H9 (cell line): ENCODE data around the gene C11orf16. TPM values are rescaled to one million over a fixed set of nuclear protein-coding genes. Genes with fewer than 3 reads are reported as not detected.

Source experiments
- DNase-seq: peaks from one replicate; pipeline ENCODE4 v3.0.0-alpha.2; 2017
- H2AFZ ChIP-seq: one replicate; pipeline ENCODE4 v1.6.1; 2013; ENCODE audit warnings: mild to moderate bottlenecking, low read length, control low read depth, moderate library complexity
- H2AK5ac ChIP-seq: 2 replicates; pipeline ENCODE4 v1.6.1; 2013; ENCODE audit warnings: low read length, control low read depth, mixed read lengths; ENCODE audit not compliant: insufficient read length
- H2BK120ac ChIP-seq: one replicate; pipeline ENCODE4 v1.6.1; 2013; ENCODE audit warnings: low read depth, mild to moderate bottlenecking, low read length, control low read depth, inconsistent platforms; ENCODE audit not compliant: poor library complexity, severe bottlenecking
- H2BK12ac ChIP-seq: 2 replicates; pipeline ENCODE4 v1.6.1; 2013; ENCODE audit warnings: low read length, control low read depth, mixed read lengths, low read depth; ENCODE audit not compliant: insufficient read length
- H2BK15ac ChIP-seq: 2 replicates; pipeline ENCODE4 v1.6.1; 2013; ENCODE audit warnings: low read depth, low read length, control low read depth
- H2BK20ac ChIP-seq: one replicate; pipeline ENCODE4 v1.6.1; 2013; ENCODE audit warnings: low read depth, mild to moderate bottlenecking, low read length, control low read depth, inconsistent platforms; ENCODE audit not compliant: poor library complexity, severe bottlenecking
- H2BK5ac ChIP-seq: 2 replicates; pipeline ENCODE4 v1.6.1; 2013; ENCODE audit warnings: low read length, control low read depth, mixed read lengths; ENCODE audit not compliant: insufficient read length
- H3K14ac ChIP-seq: 2 replicates; pipeline ENCODE4 v1.6.1; 2013; ENCODE audit warnings: low read length, control low read depth; ENCODE audit not compliant: insufficient read depth
- H3K18ac ChIP-seq: 2 replicates; pipeline ENCODE4 v1.6.1; 2013; ENCODE audit warnings: low read depth, mild to moderate bottlenecking, mixed read lengths, low read length, control low read depth; ENCODE audit not compliant: insufficient read length
- H3K23ac ChIP-seq: 2 replicates; pipeline ENCODE4 v1.6.1; 2013; ENCODE audit warnings: low read length, control low read depth, mixed read lengths, low read depth; ENCODE audit not compliant: insufficient read length
- H3K23me2 ChIP-seq: 2 replicates; pipeline ENCODE4 v1.6.1; 2013; ENCODE audit warnings: low read depth, mild to moderate bottlenecking, mixed read lengths, low read length, control low read depth; ENCODE audit not compliant: insufficient read length, poor library complexity, severe bottlenecking
- H3K27ac ChIP-seq: 2 replicates; pipeline ENCODE4 v1.5.1; 2013; ENCODE audit warnings: low read length, control low read depth, mixed read lengths, low read depth; ENCODE audit not compliant: insufficient read length
- H3K27me3 ChIP-seq: 2 replicates; pipeline ENCODE4 v1.6.1; 2013; ENCODE audit warnings: low read length, control low read depth, inconsistent platforms; ENCODE audit not compliant: insufficient read depth
- H3K4ac ChIP-seq: 2 replicates; pipeline ENCODE4 v1.6.1; 2013; ENCODE audit warnings: low read depth, mild to moderate bottlenecking, control low read depth, inconsistent platforms, low read length, moderate library complexity
- H3K4me1 ChIP-seq: 2 replicates; pipeline ENCODE4 v1.6.1; 2013; ENCODE audit warnings: low read length, control low read depth, inconsistent platforms; ENCODE audit not compliant: insufficient read depth
- H3K4me2 ChIP-seq: 2 replicates; pipeline ENCODE4 v1.6.1; 2013; ENCODE audit warnings: low read length, control low read depth, mixed read lengths; ENCODE audit not compliant: insufficient read length, insufficient read depth
- H3K56ac ChIP-seq: 2 replicates; pipeline ENCODE4 v1.6.1; 2013; ENCODE audit warnings: low read depth, mild to moderate bottlenecking, mixed read lengths, low read length, control low read depth; ENCODE audit not compliant: insufficient read length
- H3K79me1 ChIP-seq: 2 replicates; pipeline ENCODE4 v1.6.1; 2013; ENCODE audit warnings: low read depth, mild to moderate bottlenecking, moderate library complexity, low read length, control low read depth, inconsistent platforms; ENCODE audit not compliant: insufficient read depth, poor library complexity, severe bottlenecking
- H3K79me2 ChIP-seq: 2 replicates; pipeline ENCODE4 v1.6.1; 2013; ENCODE audit warnings: low read length, control low read depth, inconsistent platforms; ENCODE audit not compliant: insufficient read depth
- H3K9ac ChIP-seq: 2 replicates; pipeline ENCODE4 v1.6.1; 2013; ENCODE audit warnings: low read length, control low read depth, mixed read lengths; ENCODE audit not compliant: insufficient read length; ENCODE audit errors: extremely low read depth
- H3K9me3 ChIP-seq: one replicate; pipeline ENCODE4 v1.6.1; 2013; ENCODE audit warnings: low read depth, low read length, inconsistent platforms; ENCODE audit not compliant: control insufficient read depth
- H3T11ph ChIP-seq: one replicate; pipeline ENCODE4 v1.6.1; 2013; ENCODE audit warnings: mild to moderate bottlenecking, low read length, control low read depth, inconsistent platforms
- H4K20me1 ChIP-seq: one replicate; pipeline ENCODE4 v1.6.1; 2013; ENCODE audit not compliant: control insufficient read depth, insufficient read length, insufficient read depth
- H4K5ac ChIP-seq: 2 replicates; pipeline ENCODE4 v1.6.1; 2013; ENCODE audit warnings: low read depth, mild to moderate bottlenecking, mixed read lengths, low read length, control low read depth; ENCODE audit not compliant: insufficient read length
- H4K8ac ChIP-seq: replicated peaks from 2 replicates; pipeline ENCODE4 v1.6.1; 2013; ENCODE audit warnings: low read length, control low read depth, mixed read lengths, low read depth; ENCODE audit not compliant: insufficient read length
- H4K91ac ChIP-seq: 2 replicates; pipeline ENCODE4 v1.6.1; 2013; ENCODE audit warnings: low read depth, mild to moderate bottlenecking, moderate library complexity, mixed read lengths, low read length, control low read depth; ENCODE audit not compliant: insufficient read length
- H3K27ac Mint-ChIP-seq, 3 experiments: 2 replicates in 2 of 3; 3 replicates in 1 of 3; pipeline ENCODE4 v1.8.0; 2020 to 2021; ENCODE audit warnings: mixed read lengths in 3 of 3, mild to moderate bottlenecking in 1 of 3, moderate library complexity in 1 of 3
- H3K27me3 Mint-ChIP-seq: 2 replicates; pipeline ENCODE4 v1.8.0; 2021; ENCODE audit warnings: low read depth, mild to moderate bottlenecking, moderate library complexity, mixed read lengths
- H3K36me3 Mint-ChIP-seq, 3 experiments: 2 replicates in 2 of 3; 3 replicates in 1 of 3; pipeline ENCODE4 v1.8.0; 2020 to 2021; ENCODE audit warnings: low read depth in 3 of 3, mixed read lengths in 3 of 3; ENCODE audit not compliant: insufficient read depth in 1 of 3
- H3K4me1 Mint-ChIP-seq, 2 experiments: 2 replicates each; pipeline ENCODE4 v1.8.0; 2020; ENCODE audit warnings: mixed read lengths in 2 of 2
- H3K4me3 Mint-ChIP-seq, 2 experiments: 2 replicates in 1 of 2; 3 replicates in 1 of 2; pipeline ENCODE4 v1.8.0; 2020 to 2021; ENCODE audit warnings: mild to moderate bottlenecking in 2 of 2, mixed read lengths in 2 of 2, moderate library complexity in 1 of 2
- H3K9me3 Mint-ChIP-seq, 2 experiments: 2 replicates in 1 of 2; 3 replicates in 1 of 2; pipeline ENCODE4 v1.8.0; 2020; ENCODE audit warnings: mild to moderate bottlenecking in 2 of 2, mixed read lengths in 2 of 2, moderate library complexity in 1 of 2
- WGBS: extraction: QIAGEN DNeasy Blood & Tissue Kit; methylation state at CpG from one replicate; pipeline ENCODE4 v1.1.7; 2013; ENCODE audit warnings: missing lambda C conversion rate, low lambda C conversion rate, mixed read lengths; ENCODE audit not compliant: insufficient read length; ENCODE audit errors: extremely low coverage; 5-methylcytosine and 5-hydroxymethylcytosine counted together
- total RNA-seq: library from RNA; stranded (reverse); gene quantifications from 2 replicates; pipeline ENCODE4 v1.2.1, GENCODE V29; 2021
- TF ChIP-seq, protein P1 (sequence below): fragments of 200-600 bp; sonication (generic); conservative IDR thresholded peaks from 3 replicates; pipeline ENCODE4 v1.8.0; 2021; ENCODE audit warnings: antibody characterized with exemption, mild to moderate bottlenecking

The C11orf16 gene
- total RNA-seq, 1 experiment from 2014 or later, result 0.15 TPM

DNA sequence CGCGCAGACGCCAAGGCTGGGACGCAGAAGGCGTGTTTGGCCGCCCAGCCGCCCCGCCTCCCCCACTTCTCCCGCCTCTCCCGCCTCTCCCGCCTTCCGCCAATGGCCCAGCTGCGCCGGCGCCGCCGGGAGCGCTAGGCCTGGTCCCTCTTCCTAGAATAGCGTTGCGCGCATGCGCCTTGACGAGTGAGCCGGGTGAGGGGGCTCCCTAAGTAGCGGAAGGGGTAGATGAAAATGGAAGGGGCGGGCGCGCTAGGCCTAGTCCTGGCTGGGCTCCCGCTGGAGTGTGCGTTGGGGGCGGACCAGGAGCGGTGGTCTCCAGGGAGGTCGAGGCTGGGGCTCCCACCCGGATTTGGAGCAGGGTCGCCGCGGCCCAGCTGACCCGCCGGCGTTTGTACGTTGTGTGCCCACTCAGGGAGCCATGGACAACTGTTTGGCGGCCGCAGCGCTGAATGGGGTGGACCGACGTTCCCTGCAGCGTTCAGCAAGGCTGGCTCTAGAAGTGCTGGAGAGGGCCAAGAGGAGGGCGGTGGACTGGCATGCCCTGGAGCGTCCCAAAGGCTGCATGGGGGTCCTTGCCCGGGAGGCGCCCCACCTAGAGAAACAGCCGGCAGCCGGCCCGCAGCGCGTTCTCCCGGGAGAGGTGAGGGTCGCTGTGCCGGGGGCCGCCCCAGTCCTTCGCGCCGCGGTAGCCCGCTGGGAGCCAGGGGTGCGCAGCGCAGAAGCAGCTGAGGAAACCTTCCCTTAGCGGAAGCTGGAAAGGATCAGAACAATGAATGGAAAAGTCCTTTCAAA is 21.5 kb downstream of the C11orf16 start, which contains the start of gene AKIP1:
Gene AKIP1 (plus strand): TSS at position 161 of the 795 bp plus-strand sequence. CDS start 261 bp downstream, at position 422.
- Mint-ChIP-seq H3K4me3 (peak within 1 kb of the TSS; percentile 82 to 93), H3K4me1 (peaks cover 21 to 26% of the 10 kb centered on the region in 2 experiments), H3K27ac (peak within 1 kb of the TSS; percentile 78 to 98 (median 87); a peak in 4 of 7 replicates), H3K36me3 (peaks cover 7 to 21% (median 14%) of the 10 kb centered on the region in 3 experiments), H3K27me3 (peaks cover 30% of the 10 kb centered on the region), H3K9me3 (no peaks in the 10 kb centered on the region)
- no CpG with 5 or more reads among the region's 68 CpGs for WGBS
- Histone ChIP-seq H2BK120ac (no peak within 1 kb of the TSS), H2BK15ac (no peak within 1 kb of the TSS), H3K23me2 (peaks cover 6% of the 10 kb centered on the region), H3K4ac (no peak within 1 kb of the TSS), H3T11ph (no peak within 1 kb of the TSS), H2BK20ac (no peak within 1 kb of the TSS), H2BK5ac (no peak within 1 kb of the TSS), H2AFZ (no peak within 1 kb of the TSS), H4K5ac (no peak within 1 kb of the TSS), H3K79me2 (no peaks in the 10 kb centered on the region; the same call in 1 of the 2 replicates), H3K9ac (peak within 1 kb of the TSS; percentile 43), H3K9me3 (no peaks in the 10 kb centered on the region), H3K4me1 (peaks cover 4% of the 10 kb centered on the region; the same call in 1 of the 2 replicates), H3K27ac (no peak within 1 kb of the TSS), H2BK12ac (no peak within 1 kb of the TSS), H3K18ac (no peak within 1 kb of the TSS), H3K4me2 (peak within 1 kb of the TSS; percentile 83), H2AK5ac (no peak within 1 kb of the TSS), H4K8ac (no peak within 1 kb of the TSS), H3K56ac (no peak within 1 kb of the TSS), H3K27me3 (no peaks in the 10 kb centered on the region; the same call in 1 of the 2 replicates), H3K23ac (no peak within 1 kb of the TSS), H3K14ac (peak within 1 kb of the TSS; percentile 62), H4K91ac (no peak within 1 kb of the TSS), H4K20me1 (no peaks in the 10 kb centered on the region), H3K79me1 (no peaks in the 10 kb centered on the region)
- DNase-seq, result peak; percentile 98
- TF ChIP-seq, protein P1, sequence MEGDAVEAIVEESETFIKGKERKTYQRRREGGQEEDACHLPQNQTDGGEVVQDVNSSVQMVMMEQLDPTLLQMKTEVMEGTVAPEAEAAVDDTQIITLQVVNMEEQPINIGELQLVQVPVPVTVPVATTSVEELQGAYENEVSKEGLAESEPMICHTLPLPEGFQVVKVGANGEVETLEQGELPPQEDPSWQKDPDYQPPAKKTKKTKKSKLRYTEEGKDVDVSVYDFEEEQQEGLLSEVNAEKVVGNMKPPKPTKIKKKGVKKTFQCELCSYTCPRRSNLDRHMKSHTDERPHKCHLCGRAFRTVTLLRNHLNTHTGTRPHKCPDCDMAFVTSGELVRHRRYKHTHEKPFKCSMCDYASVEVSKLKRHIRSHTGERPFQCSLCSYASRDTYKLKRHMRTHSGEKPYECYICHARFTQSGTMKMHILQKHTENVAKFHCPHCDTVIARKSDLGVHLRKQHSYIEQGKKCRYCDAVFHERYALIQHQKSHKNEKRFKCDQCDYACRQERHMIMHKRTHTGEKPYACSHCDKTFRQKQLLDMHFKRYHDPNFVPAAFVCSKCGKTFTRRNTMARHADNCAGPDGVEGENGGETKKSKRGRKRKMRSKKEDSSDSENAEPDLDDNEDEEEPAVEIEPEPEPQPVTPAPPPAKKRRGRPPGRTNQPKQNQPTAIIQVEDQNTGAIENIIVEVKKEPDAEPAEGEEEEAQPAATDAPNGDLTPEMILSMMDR, result no peak
